Stimulated activated CD4-positive, alpha-beta T cell treated with anti-CD3 and anti-CD28 coated beads, Interleukin-12 subunit alpha, Interleukin-12 subunit beta, amount 100 ng/mL, for 48 hours (primary cell): ENCODE data around the gene PSMB10.

Source experiments
- DNase-seq, 3 donors: peaks; one replicate each; pipeline ENCODE4 v3.0.0-alpha.2; 2020; ENCODE audit warnings: low read depth in 2 of 3, low spot score in 1 of 3

PSMB10 gene

GRCh38 chr16:67897231-67897630, 39.4 kb downstream of the PSMB10 start:
- no peak for DNase-seq

GRCh38 chr16:67893743-67894399, 42.8 kb downstream of the PSMB10 start:
- no peak for DNase-seq

- peak; percentile 89 to 95 (median 92) for DNase-seq
These were observed 43.5 kb downstream of the PSMB10 start, which contains the start of gene PSKH1 for GRCh38 chr16:67892899-67893742. PSKH1 (plus strand) TSS chr16:67893254; CDS start chr16:67908750, 15,496 bp downstream.

DNA sequence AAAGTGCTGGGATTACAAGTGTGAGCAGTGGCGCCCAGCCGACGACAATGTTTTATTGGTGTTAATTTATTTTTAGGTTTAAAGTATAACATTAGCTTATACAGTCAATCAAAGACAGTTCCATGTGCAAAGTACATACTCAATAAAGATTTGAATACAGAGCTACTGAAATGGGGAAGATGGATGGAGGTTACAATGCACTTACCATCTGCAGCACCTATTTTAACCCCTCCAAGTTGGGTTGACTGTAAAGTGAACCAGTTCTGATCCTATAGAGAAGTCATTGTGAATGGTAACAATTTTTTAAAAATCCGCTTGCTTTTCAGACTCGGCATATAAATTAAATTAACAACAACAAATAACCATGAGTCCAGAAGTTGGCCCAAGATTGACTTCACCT, 44.3 kb downstream of the PSMB10 start:
- no peak for DNase-seq

DNA sequence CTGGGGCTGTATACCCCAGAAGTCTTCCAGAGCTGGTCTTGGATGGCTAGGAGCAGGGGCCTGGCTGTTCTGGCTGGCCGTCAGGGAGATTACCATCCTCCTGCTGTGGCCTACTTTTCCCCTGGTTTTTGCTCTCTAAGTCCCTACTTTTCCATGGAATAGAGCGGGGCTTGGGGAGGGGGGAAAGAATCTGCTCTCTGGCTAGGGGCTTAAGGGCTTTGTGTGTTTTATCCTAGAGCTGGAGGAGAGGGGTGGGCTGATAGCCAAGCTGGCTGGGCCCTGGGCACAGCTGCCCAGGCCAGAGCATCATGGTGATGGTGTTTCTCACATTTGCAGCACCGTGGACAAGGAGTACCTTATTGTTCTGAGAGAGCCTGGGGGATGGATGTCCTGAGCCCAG, 48.3 kb downstream of the PSMB10 start:
- no peak for DNase-seq

DNA sequence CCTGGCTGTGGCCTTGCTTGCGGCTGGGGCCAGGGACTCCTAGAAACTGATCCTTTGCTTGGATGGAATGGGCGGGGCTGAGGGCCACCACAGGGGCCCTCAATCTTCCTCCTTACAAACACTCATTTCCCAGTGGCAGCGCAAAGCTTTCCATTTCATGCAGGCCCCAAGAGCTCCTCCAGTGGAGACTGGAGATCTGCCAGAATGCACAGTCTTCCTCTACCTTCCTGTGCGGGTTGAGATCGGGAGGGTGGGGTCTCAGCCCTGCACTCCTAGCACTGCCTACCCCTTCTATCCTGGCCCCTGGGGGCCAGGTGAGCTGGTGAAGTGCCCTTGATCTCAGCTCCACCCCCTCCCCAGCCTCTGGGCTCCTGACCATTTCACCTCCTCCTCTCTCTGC, 50.3 kb downstream of the PSMB10 start:
- DNase-seq, result no peak

GRCh38 chr16:67885976-67886375, 50.7 kb downstream of the PSMB10 start:
- no peak for DNase-seq

DNA sequence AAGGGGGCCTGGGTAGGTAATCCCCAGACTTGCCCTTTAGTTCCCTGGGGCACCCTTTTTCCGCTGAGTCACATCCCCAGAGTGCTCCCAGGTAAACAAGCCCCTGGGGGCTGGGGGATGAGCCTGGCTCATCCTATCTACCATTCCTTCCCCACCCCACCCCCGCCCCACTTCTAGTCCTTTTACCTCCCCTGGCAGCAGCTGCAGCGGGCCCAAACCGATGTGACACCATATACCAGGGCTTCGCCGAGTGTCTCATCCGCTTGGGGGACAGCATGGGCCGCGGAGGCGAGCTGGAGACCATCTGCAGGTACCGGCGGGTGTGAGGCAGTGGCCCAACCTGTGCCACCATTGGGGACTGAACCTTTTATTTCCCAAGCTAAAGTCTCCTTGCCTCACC, 51.1 kb downstream of the PSMB10 start:
- no peak for DNase-seq

DNA sequence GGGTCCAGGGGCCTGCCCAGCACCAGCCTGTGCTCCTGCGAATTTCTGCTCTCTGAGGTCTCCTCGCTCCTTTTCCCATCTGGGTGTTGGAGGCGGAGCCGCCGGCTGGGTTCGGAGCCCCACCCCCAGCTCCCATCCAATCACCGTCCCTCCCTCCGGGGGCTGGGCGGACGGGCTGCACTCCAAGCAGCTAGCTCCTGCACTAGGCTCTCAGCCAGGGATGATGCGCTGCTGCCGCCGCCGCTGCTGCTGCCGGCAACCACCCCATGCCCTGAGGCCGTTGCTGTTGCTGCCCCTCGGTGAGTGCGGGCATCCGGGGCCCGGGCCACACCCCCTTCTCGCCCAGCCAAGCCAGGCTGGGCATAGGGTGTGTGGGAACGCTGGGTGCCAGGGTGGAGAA, 52.0 kb downstream of the PSMB10 start, which contains the start of gene NRN1L:
Gene NRN1L, plus strand, starts transcription at position 202 of the 400 bp plus-strand sequence. Its CDS starts 19 bp downstream, at position 221.
- DNase-seq, result no peak
